ENCODE results near the gene SLAMF9.

GRCh38 chr1:159917533-159918351 is 36.3 kb downstream of the SLAMF9 start:
- no peak for TF ChIP-seq CTCF (IDR thresholded peaks at IDR 0.05; ENCODE audit: insufficient read depth, low read length, poor library complexity, severe bottlenecking)
- no peak for TF ChIP-seq EZH2phosphoT487 (conservative IDR thresholded peaks at IDR 0.05; ENCODE audit: low read length)

Measured in SU-DHL-6 (cell line).